ENCODE data around the gene SMARCA5. TPM values are rescaled to one million over a fixed set of nuclear protein-coding genes. Genes with fewer than 3 reads are reported as not detected.
A peak's percentile ranks its signal among the peaks of the same experiment; 100 is the strongest.

The SMARCA5 gene, protein sequence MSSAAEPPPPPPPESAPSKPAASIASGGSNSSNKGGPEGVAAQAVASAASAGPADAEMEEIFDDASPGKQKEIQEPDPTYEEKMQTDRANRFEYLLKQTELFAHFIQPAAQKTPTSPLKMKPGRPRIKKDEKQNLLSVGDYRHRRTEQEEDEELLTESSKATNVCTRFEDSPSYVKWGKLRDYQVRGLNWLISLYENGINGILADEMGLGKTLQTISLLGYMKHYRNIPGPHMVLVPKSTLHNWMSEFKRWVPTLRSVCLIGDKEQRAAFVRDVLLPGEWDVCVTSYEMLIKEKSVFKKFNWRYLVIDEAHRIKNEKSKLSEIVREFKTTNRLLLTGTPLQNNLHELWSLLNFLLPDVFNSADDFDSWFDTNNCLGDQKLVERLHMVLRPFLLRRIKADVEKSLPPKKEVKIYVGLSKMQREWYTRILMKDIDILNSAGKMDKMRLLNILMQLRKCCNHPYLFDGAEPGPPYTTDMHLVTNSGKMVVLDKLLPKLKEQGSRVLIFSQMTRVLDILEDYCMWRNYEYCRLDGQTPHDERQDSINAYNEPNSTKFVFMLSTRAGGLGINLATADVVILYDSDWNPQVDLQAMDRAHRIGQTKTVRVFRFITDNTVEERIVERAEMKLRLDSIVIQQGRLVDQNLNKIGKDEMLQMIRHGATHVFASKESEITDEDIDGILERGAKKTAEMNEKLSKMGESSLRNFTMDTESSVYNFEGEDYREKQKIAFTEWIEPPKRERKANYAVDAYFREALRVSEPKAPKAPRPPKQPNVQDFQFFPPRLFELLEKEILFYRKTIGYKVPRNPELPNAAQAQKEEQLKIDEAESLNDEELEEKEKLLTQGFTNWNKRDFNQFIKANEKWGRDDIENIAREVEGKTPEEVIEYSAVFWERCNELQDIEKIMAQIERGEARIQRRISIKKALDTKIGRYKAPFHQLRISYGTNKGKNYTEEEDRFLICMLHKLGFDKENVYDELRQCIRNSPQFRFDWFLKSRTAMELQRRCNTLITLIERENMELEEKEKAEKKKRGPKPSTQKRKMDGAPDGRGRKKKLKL
- total RNA-seq: 10 to 100 TPM; 14.8 to 25.8 (median 19.6) TPM

- TF ChIP-seq CTCF (IDR thresholded peaks at IDR 0.05) (no peak), EP300 (IDR thresholded peaks at IDR 0.05) (no peak), POLR2A (IDR thresholded peaks at IDR 0.05) (peak; percentile 15 to 82), POLR2AphosphoS5 (IDR thresholded peaks at IDR 0.05) (peak in 1 of 3 donors; percentile 16)
- Histone ChIP-seq H3K9me3 (no peaks in the 10 kb centered on the region), H3K4me3 (peak within 1 kb of the TSS; percentile 97), H3K27ac (peak within 1 kb of the TSS; percentile 98), H3K4me1 (peaks cover 31% of the 10 kb centered on the region), H3K36me3 (no peaks in the 10 kb centered on the region), H3K27me3 (no peaks in the 10 kb centered on the region)
- under 1% methylated on average over 54 of the region's 86 CpGs for WGBS
- peak; percentile 98 for DNase-seq (ENCODE audit: low spot score in 2 of 2)
These were observed at the start of gene SMARCA5 for GRCh38 chr4:143513314-143514168. TSS of gene SMARCA5 (plus strand) at chr4:143513702. CDS start at chr4:143513925, 223 bp downstream.

DNA sequence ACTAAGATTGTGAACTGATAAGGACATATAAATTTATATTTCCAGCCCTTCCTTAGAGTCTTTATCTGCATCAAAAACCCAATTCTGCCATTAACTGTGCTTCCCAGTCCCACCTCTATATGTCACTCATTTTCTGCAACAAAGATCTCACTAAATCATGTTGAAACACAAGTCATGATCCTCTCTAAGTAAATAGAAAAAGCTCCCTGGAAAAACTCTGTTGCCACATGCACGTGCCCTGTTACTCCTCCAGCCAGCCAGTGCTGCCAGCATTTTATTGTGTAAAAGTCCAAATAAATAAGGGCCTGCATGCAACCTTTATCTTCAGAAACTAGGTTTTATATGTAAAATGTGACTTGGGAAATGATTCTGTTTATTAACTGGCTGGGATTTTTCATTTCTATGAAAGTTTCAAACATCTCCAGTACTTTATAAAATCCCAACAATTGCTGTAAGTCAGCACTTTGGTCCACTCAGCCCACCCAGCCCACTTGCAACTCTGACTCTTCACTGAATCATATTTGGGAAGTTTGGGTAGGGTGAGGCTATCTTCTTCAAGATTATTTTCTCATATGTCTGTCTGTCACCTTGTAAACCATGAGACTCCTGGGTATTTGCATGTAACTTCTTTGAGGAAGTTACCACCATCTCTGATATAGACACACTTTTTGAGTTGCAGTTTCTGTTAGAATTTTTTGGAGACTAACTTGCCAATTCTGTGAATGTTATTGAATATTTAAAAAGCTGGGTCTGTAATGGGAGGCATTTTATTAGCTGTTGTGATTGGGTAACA lies 40.0 kb upstream of the SMARCA5 start:
- DNase-seq (ENCODE audit: low spot score in 2 of 2): no peak
- Histone ChIP-seq H3K4me3 (no peak overlapping the region), H3K27ac (no peak overlapping the region), H3K9me3 (no peaks in the 10 kb centered on the region), H3K4me1 (no peaks in the 10 kb centered on the region), H3K27me3 (no peaks in the 10 kb centered on the region), H3K36me3 (peaks cover 29% of the 10 kb centered on the region)
- no peak for TF ChIP-seq EP300 (IDR thresholded peaks at IDR 0.05)
- no peak for TF ChIP-seq POLR2A (IDR thresholded peaks at IDR 0.05)
- no peak for TF ChIP-seq POLR2AphosphoS5 (IDR thresholded peaks at IDR 0.05)
- TF ChIP-seq CTCF (IDR thresholded peaks at IDR 0.05): no peak
- 69% methylated on average over 1 of the region's 1 CpG for WGBS

DNA sequence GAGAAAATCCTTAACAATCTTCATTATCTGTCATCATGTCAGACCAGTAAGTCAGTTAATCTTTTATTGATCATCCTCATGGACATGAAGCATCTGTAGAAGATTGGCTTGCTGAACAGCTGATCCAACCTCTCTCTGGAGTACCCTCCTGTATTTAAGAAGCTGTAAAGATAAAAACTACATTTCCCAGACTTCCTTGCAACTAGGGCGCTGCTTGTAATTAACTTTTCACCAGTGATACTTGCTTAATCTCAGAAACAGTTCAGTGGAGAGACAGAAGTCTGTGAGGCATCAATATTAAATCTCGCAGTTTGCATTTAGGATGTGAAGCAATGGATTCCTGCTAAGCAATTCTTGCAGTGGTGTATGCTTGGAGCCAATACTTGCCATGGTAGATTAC lies 36.0 kb upstream of the SMARCA5 start:
- Histone ChIP-seq H3K4me3 (no peak overlapping the region), H3K36me3 (peaks cover 9% of the 10 kb centered on the region), H3K4me1 (peaks cover 3% of the 10 kb centered on the region), H3K27ac (no peak overlapping the region), H3K27me3 (no peaks in the 10 kb centered on the region), H3K9me3 (no peaks in the 10 kb centered on the region)
- TF ChIP-seq POLR2A (IDR thresholded peaks at IDR 0.05) (no peak), POLR2AphosphoS5 (IDR thresholded peaks at IDR 0.05) (no peak), CTCF (IDR thresholded peaks at IDR 0.05) (no peak), EP300 (IDR thresholded peaks at IDR 0.05) (no peak)
- 89% methylated on average over 2 of the region's 2 CpGs for WGBS
- DNase-seq (ENCODE audit: low spot score in 2 of 2): no peak

GRCh38 chr4:143481361-143481760 lies 32.1 kb upstream of the SMARCA5 start:
- H3K4me3 ChIP-seq: no peak overlapping the region
- TF ChIP-seq POLR2A (IDR thresholded peaks at IDR 0.05): no peak
- TF ChIP-seq POLR2AphosphoS5 (IDR thresholded peaks at IDR 0.05): no peak
- TF ChIP-seq EP300 (IDR thresholded peaks at IDR 0.05): no peak
- TF ChIP-seq CTCF (IDR thresholded peaks at IDR 0.05): no peak
- H3K36me3 ChIP-seq: peaks cover 5% of the 10 kb centered on the region
- no peaks in the 10 kb centered on the region for H3K9me3 ChIP-seq
- no peaks in the 10 kb centered on the region for H3K27me3 ChIP-seq
- peaks cover 5% of the 10 kb centered on the region for H3K4me1 ChIP-seq
- WGBS: 41% methylated on average over 3 of the region's 3 CpGs
- no peak overlapping the region for H3K27ac ChIP-seq
- DNase-seq (ENCODE audit: low spot score in 2 of 2): no peak

Measured in suprapubic skin (tissue), 4 donors.